ENCODE results near the gene CHTOP. TPM values are rescaled to one million over a fixed set of nuclear protein-coding genes. Genes with fewer than 3 reads are reported as not detected.

The CHTOP gene
- total and polyA plus RNA-seq, 2 experiments from 2014 or later, result 73.4 to 97.8 TPM

DNA sequence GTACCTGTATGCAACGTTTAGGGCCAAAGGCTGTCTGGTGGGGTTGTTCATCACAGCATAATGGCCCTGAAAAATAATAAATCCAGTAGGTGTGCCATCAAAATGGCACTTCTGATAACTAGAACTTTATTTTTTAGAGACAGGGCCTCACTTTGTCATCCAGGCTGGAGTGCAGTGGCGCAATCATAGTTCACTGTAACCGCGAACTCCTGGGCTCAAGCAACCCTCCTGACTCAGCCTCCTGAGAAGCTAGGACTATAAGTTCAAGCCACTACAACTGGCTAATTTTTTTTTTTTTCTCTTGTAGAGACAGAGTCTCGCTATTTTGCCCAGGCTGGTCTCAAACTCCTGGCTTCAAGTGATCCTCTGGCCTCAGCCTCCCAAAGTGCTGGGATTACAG, 29.3 kb downstream of the CHTOP start:
- Histone ChIP-seq H3K4me2 (no peak overlapping the region), H3K27ac (ENCODE audit: low read depth) (no peak overlapping the region), H3F3A (replicated peaks; ENCODE audit: low read depth) (peaks cover 76% of the 10 kb centered on the region), H3K4me3 (no peak overlapping the region), H3K36me3 (ENCODE audit: insufficient read depth) (peaks cover 71% of the 10 kb centered on the region), H2AFZ (no peak overlapping the region), H3K9me2 (ENCODE audit: insufficient read depth) (no peaks in the 10 kb centered on the region), H4K20me1 (replicated peaks; ENCODE audit: insufficient read depth) (peaks cover 24% of the 10 kb centered on the region), H3K27me3 (ENCODE audit: insufficient read depth) (no peaks in the 10 kb centered on the region), H3K79me2 (replicated peaks; ENCODE audit: insufficient read depth) (peaks cover 23% of the 10 kb centered on the region), H3K4me1 (ENCODE audit: insufficient read depth) (peaks cover 8% of the 10 kb centered on the region)
- peaks cover 8% of the 10 kb centered on the region for H3K27me3 Mint-ChIP-seq (ENCODE audit: insufficient read depth, low read depth, poor library complexity)
- peaks cover 82% of the 10 kb centered on the region for H3K36me3 Mint-ChIP-seq (ENCODE audit: low read depth)
- no peak for DNase-seq (ENCODE audit: low spot score)
- no peak for ATAC-seq
- H3K4me3 Mint-ChIP-seq, result no peak overlapping the region
- H3K4me1 Mint-ChIP-seq, result peaks cover 8% of the 10 kb centered on the region
- no peak overlapping the region for H3K27ac Mint-ChIP-seq
- TF ChIP-seq, protein P1, sequence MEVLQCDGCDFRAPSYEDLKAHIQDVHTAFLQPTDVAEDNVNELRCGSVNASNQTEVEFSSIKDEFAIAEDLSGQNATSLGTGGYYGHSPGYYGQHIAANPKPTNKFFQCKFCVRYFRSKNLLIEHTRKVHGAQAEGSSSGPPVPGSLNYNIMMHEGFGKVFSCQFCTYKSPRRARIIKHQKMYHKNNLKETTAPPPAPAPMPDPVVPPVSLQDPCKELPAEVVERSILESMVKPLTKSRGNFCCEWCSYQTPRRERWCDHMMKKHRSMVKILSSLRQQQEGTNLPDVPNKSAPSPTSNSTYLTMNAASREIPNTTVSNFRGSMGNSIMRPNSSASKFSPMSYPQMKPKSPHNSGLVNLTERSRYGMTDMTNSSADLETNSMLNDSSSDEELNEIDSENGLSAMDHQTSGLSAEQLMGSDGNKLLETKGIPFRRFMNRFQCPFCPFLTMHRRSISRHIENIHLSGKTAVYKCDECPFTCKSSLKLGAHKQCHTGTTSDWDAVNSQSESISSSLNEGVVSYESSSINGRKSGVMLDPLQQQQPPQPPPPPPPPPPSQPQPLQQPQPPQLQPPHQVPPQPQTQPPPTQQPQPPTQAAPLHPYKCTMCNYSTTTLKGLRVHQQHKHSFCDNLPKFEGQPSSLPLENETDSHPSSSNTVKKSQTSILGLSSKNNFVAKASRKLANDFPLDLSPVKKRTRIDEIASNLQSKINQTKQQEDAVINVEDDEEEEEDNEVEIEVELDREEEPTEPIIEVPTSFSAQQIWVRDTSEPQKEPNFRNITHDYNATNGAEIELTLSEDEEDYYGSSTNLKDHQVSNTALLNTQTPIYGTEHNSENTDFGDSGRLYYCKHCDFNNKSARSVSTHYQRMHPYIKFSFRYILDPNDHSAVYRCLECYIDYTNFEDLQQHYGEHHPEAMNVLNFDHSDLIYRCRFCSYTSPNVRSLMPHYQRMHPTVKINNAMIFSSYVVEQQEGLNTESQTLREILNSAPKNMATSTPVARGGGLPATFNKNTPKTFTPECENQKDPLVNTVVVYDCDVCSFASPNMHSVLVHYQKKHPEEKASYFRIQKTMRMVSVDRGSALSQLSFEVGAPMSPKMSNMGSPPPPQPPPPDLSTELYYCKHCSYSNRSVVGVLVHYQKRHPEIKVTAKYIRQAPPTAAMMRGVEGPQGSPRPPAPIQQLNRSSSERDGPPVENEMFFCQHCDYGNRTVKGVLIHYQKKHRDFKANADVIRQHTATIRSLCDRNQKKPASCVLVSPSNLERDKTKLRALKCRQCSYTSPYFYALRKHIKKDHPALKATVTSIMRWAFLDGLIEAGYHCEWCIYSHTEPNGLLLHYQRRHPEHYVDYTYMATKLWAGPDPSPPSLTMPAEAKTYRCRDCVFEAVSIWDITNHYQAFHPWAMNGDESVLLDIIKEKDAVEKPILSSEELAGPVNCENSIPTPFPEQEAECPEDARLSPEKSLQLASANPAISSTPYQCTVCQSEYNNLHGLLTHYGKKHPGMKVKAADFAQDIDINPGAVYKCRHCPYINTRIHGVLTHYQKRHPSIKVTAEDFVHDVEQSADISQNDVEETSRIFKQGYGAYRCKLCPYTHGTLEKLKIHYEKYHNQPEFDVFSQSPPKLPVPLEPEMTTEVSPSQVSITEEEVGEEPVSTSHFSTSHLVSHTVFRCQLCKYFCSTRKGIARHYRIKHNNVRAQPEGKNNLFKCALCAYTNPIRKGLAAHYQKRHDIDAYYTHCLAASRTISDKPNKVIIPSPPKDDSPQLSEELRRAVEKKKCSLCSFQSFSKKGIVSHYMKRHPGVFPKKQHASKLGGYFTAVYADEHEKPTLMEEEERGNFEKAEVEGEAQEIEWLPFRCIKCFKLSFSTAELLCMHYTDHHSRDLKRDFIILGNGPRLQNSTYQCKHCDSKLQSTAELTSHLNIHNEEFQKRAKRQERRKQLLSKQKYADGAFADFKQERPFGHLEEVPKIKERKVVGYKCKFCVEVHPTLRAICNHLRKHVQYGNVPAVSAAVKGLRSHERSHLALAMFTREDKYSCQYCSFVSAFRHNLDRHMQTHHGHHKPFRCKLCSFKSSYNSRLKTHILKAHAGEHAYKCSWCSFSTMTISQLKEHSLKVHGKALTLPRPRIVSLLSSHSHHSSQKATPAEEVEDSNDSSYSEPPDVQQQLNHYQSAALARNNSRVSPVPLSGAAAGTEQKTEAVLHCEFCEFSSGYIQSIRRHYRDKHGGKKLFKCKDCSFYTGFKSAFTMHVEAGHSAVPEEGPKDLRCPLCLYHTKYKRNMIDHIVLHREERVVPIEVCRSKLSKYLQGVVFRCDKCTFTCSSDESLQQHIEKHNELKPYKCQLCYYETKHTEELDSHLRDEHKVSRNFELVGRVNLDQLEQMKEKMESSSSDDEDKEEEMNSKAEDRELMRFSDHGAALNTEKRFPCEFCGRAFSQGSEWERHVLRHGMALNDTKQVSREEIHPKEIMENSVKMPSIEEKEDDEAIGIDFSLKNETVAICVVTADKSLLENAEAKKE (CRISPR knock-in tag; IDR thresholded peaks at IDR 0.05), result no peak
- no peak for TF ChIP-seq CREB1 (CRISPR knock-in tag; IDR thresholded peaks at IDR 0.05; ENCODE audit: low read depth)
- no peaks in the 10 kb centered on the region; the same call in 2 of the 3 replicates for H3K9me3 Mint-ChIP-seq

DNA sequence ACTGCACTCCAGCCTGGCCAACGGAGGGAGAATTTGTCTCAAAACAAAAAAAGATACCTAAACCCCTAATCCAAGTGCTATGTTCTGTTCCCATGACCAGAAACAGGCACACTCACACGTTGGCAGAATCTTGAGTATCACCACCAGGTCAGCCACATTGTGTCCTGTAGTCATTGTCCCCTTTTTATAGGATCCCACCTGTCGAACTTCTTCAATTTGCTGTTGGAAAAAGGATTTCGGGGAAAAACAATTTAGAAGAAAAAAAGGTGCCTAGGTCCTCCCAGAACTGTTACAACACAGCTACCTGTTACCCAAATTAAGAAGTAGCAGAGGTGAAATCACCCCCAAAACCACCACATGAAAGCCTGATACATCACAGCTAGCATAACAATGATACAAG, 33.6 kb downstream of the CHTOP start:
- H3K36me3 Mint-ChIP-seq (ENCODE audit: low read depth), result peaks cover 80% of the 10 kb centered on the region
- peaks cover 4% of the 10 kb centered on the region; the same call in 1 of the 2 replicates for H3K4me1 ChIP-seq (ENCODE audit: insufficient read depth)
- H3K36me3 ChIP-seq (ENCODE audit: insufficient read depth), result peaks cover 73% of the 10 kb centered on the region
- H3K27me3 ChIP-seq (ENCODE audit: insufficient read depth), result no peaks in the 10 kb centered on the region
- H3K4me2 ChIP-seq, result no peak overlapping the region
- ATAC-seq (no peak), DNase-seq (ENCODE audit: low spot score) (no peak)
- H3F3A ChIP-seq (replicated peaks; ENCODE audit: low read depth), result peaks cover 68% of the 10 kb centered on the region
- H2AFZ ChIP-seq, result no peak overlapping the region
- peaks cover 3% of the 10 kb centered on the region for H3K27me3 Mint-ChIP-seq (ENCODE audit: insufficient read depth, low read depth, poor library complexity)
- H3K4me3 ChIP-seq, result no peak overlapping the region
- peaks cover 12% of the 10 kb centered on the region; the same call in 2 of the 3 replicates for H3K4me1 Mint-ChIP-seq
- H3K27ac ChIP-seq (ENCODE audit: low read depth), result no peak overlapping the region
- no peak overlapping the region for H3K27ac Mint-ChIP-seq
- H4K20me1 ChIP-seq (replicated peaks; ENCODE audit: insufficient read depth), result peaks cover 21% of the 10 kb centered on the region
- H3K79me2 ChIP-seq (replicated peaks; ENCODE audit: insufficient read depth), result peaks cover 34% of the 10 kb centered on the region
- H3K9me2 ChIP-seq (ENCODE audit: insufficient read depth), result no peaks in the 10 kb centered on the region
- no peaks in the 10 kb centered on the region; the same call in 2 of the 3 replicates for H3K9me3 Mint-ChIP-seq
- H3K4me3 Mint-ChIP-seq, result no peak overlapping the region
- no peak for TF ChIP-seq NANOG (IDR thresholded peaks at IDR 0.05; ENCODE audit: borderline replicate concordance)
- TF ChIP-seq POLR2AphosphoS5 (IDR thresholded peaks at IDR 0.05; ENCODE audit: low read depth), result no peak
- TF ChIP-seq ZNF114 (CRISPR knock-in tag; IDR thresholded peaks at IDR 0.05), result no peak
- TF ChIP-seq EZH2 (IDR thresholded peaks at IDR 0.05; ENCODE audit: low read depth, unreplicated experiment), result no peak
- TF ChIP-seq, protein P1 (CRISPR knock-in tag; IDR thresholded peaks at IDR 0.05), result no peak
- TF ChIP-seq ZNF331 (CRISPR knock-in tag; IDR thresholded peaks at IDR 0.05; ENCODE audit: low read depth), result no peak
